CD4-positive, alpha-beta T cell treated with Interleukin-2 at 100 ng/mL for 4 hours (primary cell): Measurements from ENCODE around the gene GSS.

Experiments used
- DNase-seq: peaks from one replicate; pipeline ENCODE4 v3.0.0-alpha.2; 2020; ENCODE audit warnings: low spot score

Gene GSS

GRCh38 chr20:34955231-34956040 lies at the start of gene GSS, which contains the start of gene MYH7B:
Gene GSS, minus strand, starts transcription at chr20:34955806. Its CDS starts 3,954 bp downstream, at chr20:34951852.
Gene MYH7B, plus strand, starts transcription at chr20:34955868. Its CDS starts 22,138 bp downstream, at chr20:34978006.
- peak; percentile 96 for DNase-seq

- DNase-seq: no peak
Measured at GRCh38 chr20:35004749-35005462, 49.3 kb upstream of the GSS start.

- no peak for DNase-seq
Measured at GRCh38 chr20:35004051-35004725, 48.6 kb upstream of the GSS start.

GRCh38 chr20:35003211-35004031 lies 47.8 kb upstream of the GSS start:
- no peak for DNase-seq

- DNase-seq: no peak
Measured at GRCh38 chr20:35002426-35003210, 47.0 kb upstream of the GSS start.

- DNase-seq: no peak
Measured at GRCh38 chr20:35001596-35002362, 46.2 kb upstream of the GSS start.

- DNase-seq: no peak
Measured at GRCh38 chr20:35000922-35001595, 45.5 kb upstream of the GSS start.

- no peak for DNase-seq
Measured at GRCh38 chr20:35000311-35000921, 44.8 kb upstream of the GSS start.

- DNase-seq: no peak
Measured at GRCh38 chr20:34999782-35000181, 44.2 kb upstream of the GSS start.

- no peak for DNase-seq
Measured at GRCh38 chr20:34999021-34999451, 43.4 kb upstream of the GSS start.

- DNase-seq: no peak
Measured at GRCh38 chr20:34998331-34998950, 42.8 kb upstream of the GSS start.

GRCh38 chr20:34997774-34998173 lies 42.2 kb upstream of the GSS start:
- no peak for DNase-seq

GRCh38 chr20:34997131-34997561 lies 41.5 kb upstream of the GSS start:
- no peak for DNase-seq

GRCh38 chr20:34996243-34997028 lies 40.8 kb upstream of the GSS start:
- DNase-seq: no peak

- no peak for DNase-seq
Measured at GRCh38 chr20:34995696-34996095, 40.1 kb upstream of the GSS start.

GRCh38 chr20:34995192-34995591 lies 39.6 kb upstream of the GSS start:
- DNase-seq: no peak

GRCh38 chr20:34994509-34995131 lies 39.0 kb upstream of the GSS start:
- no peak for DNase-seq
